Omental fat pad (tissue), 4 donors: ENCODE measurements around the gene COL6A2. TPM values are rescaled to one million over a fixed set of nuclear protein-coding genes. Genes with fewer than 3 reads are reported as not detected.

Experiments used
- ATAC-seq: fragments of 150-250 bp; one replicate; pipeline ENCODE4 v1.9.1; 2016; ENCODE audit warnings: mild to moderate bottlenecking, moderate library complexity; ENCODE audit not compliant: low FRiP score
- DNase-seq: peaks from one replicate; pipeline ENCODE4 v3.0.0-alpha.2; 2019; ENCODE audit warnings: low spot score
- CTCF ChIP-seq, 3 donors: fragments of 450-650 bp; IDR thresholded peaks; one replicate each; pipeline ENCODE4 v1.5.1; 2016 to 2017; ENCODE audit warnings: antibody characterized with exemption in 3 of 3, mild to moderate bottlenecking in 3 of 3, moderate library complexity in 2 of 3
- total RNA-seq, 4 donors: library from RNA; depleted of rRNA; stranded (reverse); fragments of >200 nt; gene quantifications; one replicate each; pipeline ENCODE4 v1.1.0, GENCODE V29; 2016

COL6A2 gene
- total RNA-seq, 4 donors from 2014 or later: 480 to 1,153 (median 616) TPM

- DNase-seq (no peak), ATAC-seq (no peak)
- TF ChIP-seq CTCF (IDR thresholded peaks at IDR 0.05): no peak
These were observed 17.5 kb upstream of the COL6A2 start for GRCh38 chr21:46080171-46081021.

GRCh38 chr21:46081022-46081861, 16.7 kb upstream of the COL6A2 start:
- DNase-seq (no peak), ATAC-seq (no peak)
- TF ChIP-seq CTCF (IDR thresholded peaks at IDR 0.05): no peak

DNA sequence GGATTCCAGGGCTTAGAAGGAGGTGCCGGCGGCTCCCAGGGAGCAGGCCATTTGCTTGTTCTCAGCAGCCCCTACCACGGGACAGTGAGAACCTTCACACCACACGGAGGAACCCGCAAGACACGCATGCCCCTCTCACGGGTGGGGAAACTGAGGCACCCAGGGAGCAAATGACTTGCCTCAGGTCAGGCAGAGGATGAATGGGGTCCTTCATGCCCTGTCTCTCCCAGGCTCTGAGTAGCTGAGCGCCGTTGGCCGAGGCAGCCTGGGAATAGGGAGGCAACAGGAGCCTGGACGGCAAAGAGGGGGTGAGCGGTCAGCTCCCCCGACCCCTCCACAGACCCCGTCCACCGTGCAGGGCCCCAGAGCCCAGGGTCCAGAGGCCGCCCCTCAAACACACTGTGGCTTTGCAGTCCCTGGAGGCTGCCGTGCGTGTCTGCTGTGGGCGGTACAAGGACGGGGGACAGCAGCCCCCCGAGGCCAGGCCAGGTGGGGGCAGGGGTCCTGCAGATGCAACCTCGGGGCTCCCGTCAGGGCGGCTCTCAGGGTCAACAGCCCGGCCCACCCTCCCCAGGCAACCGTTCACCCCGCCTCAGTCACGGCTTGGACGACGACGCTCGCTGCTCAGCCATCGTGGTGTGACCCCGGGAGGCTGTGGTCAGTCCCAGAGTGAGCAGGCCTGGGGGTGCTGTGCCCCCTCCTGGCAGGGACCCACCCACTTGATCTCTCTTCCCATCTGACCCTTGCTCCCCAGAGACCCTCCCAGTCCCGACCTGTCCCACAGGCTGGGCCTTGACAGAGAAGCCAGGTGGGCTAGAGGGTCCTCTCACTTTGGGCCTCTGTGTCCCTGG, 15.8 kb upstream of the COL6A2 start:
- DNase-seq: no peak
- TF ChIP-seq CTCF (IDR thresholded peaks at IDR 0.05): no peak
- ATAC-seq: no peak

DNA sequence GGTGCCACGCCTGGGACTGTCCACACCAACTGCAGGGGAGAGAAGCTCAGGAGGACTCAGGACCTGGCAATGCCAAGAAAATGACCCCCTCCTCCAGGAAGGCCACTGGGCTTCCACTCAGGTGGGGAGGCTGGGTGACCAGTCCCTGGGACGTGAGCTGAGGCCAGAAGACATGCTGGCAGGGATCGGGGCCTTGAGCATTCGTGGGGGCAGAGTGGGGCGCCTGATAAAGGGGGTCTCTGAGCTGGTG, 15.3 kb upstream of the COL6A2 start:
- DNase-seq (no peak), ATAC-seq (no peak)
- TF ChIP-seq CTCF (IDR thresholded peaks at IDR 0.05): no peak

DNA sequence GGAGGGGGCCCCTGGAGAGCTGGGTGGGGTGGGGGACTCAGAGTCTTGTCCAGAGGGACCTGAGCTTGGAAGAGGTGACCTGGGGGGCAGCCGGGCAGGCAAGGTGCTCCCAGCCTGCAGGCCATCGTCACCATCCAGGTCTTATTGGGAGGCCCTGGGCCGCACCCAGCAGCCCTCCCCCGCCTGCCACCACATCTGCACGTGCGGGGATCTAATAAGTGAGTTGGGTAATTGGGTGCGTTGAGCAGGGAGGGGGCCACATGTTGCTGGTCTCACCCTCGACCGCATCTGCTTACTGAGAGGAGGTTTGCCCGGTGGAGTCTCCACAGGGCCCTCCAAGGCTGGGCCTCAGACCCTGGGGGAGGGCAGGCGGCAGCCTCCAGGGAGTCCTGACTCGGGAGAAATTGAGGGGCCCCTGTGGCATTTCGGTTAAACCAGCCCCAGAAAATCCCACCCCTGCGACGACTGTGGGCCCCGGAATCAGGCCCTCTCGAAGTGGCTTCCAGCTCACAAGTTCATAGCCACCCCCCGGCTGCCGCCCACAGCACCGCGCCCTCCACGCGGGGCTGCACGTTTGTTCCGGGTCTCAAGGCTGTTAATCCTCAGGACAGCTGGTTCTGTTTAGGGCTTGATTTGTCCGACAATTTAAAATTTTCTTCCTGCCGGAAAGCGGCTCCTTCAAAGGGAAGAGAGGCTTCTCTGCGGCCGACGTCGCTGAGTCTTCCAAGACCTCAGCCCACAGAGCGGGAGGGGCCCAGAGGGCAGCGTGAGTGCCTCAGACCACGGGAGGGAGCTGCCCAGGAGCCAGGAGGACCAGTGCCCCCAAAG, 14.7 kb upstream of the COL6A2 start:
- ATAC-seq: peak; percentile 16
- TF ChIP-seq CTCF (IDR thresholded peaks at IDR 0.05): no peak
- no peak for DNase-seq
